ENCODE results near the gene RHOT2. TPM values are rescaled to one million over a fixed set of nuclear protein-coding genes. Genes with fewer than 3 reads are reported as not detected.
A peak's percentile ranks its signal among the peaks of the same experiment; 100 is the strongest.

Gene RHOT2
- total RNA-seq, 4 donors from 2014 or later, result 110 to 416 (median 239) TPM

DNA sequence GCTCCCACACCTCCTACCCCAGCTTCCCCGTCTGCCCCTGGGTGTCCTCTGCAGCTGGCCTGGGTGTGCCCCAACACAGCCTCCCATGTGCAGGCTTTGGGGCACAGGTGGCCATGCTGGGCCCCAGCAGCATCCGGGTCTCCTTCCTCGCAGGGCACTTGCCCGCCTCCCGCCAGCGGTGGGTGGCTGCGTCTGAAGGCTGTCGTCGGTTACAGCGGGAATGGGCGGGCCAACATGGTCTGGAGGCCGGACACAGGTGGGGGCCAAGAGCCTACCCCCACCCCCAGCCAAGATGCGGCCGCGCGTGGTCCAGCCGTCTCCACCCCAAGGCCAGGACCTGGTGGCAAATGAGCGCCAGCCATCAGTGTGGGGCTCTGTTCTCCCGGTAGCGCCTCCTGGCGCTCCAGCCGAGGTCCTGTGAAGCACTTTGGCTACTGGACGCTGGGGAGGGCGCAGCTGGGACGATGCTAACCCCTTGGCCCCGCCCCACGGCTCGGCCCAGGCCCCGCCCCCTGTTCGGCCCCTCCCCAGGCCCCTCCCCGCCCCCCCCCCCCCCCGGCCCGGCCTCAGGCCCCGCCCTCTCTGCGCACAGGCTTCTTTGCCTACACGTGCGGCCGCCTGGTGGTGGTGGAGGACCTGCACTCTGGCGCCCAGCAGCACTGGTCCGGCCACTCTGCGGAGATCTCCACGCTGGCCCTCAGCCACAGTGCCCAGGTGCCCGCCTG is 7.3 kb upstream of the RHOT2 start:
- Histone ChIP-seq H3K4me3 (peak overlapping the region in 3 of 4 donors; percentile 16 to 40 (median 27)), H3K36me3 (peaks cover 0 to 11% (median 0%) of the 10 kb centered on the region in 3 donors), H3K4me1 (peaks cover 0 to 14% (median 6%) of the 10 kb centered on the region in 4 donors), H3K27ac (peak overlapping the region; percentile 43 to 76 (median 62)), H3K9me3 (no peaks in the 10 kb centered on the region), H3K27me3 (no peaks in the 10 kb centered on the region)
- peak; percentile 86 to 95 (median 94) for DNase-seq
- TF ChIP-seq, protein P1, sequence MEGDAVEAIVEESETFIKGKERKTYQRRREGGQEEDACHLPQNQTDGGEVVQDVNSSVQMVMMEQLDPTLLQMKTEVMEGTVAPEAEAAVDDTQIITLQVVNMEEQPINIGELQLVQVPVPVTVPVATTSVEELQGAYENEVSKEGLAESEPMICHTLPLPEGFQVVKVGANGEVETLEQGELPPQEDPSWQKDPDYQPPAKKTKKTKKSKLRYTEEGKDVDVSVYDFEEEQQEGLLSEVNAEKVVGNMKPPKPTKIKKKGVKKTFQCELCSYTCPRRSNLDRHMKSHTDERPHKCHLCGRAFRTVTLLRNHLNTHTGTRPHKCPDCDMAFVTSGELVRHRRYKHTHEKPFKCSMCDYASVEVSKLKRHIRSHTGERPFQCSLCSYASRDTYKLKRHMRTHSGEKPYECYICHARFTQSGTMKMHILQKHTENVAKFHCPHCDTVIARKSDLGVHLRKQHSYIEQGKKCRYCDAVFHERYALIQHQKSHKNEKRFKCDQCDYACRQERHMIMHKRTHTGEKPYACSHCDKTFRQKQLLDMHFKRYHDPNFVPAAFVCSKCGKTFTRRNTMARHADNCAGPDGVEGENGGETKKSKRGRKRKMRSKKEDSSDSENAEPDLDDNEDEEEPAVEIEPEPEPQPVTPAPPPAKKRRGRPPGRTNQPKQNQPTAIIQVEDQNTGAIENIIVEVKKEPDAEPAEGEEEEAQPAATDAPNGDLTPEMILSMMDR (IDR thresholded peaks at IDR 0.05), result peak in 5 of 6 experiments; percentile 52 to 68 (median 63)
- TF ChIP-seq POLR2A (IDR thresholded peaks at IDR 0.05), result peak in 1 of 2 donors; percentile 34

DNA sequence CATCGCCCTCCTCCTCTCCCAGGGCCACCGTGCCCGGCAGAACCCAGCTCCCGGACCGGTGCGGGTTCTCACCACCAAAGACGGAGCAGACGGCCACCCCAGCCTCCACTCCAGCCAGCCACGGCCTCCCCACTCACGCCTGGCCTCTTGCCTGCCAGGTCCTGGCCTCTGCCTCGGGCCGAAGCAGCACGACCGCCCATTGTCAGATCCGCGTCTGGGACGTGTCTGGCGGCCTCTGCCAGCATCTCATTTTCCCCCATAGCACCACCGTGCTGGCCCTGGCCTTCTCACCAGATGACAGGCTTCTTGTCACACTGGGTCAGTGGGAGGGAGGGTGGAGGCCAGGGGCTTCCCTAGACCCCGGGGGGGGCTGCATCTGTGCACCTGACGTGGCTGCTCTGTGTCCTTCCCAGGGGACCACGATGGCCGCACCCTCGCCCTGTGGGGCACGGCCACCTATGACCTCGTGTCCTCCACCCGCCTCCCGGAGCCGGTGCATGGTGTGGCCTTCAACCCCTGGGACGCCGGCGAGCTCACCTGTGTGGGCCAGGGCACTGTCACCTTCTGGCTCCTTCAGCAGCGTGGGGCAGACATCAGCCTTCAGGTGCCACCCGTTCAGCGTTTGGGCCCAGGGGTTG is 6.6 kb upstream of the RHOT2 start:
- Histone ChIP-seq H3K36me3 (peaks cover 0 to 11% (median 0%) of the 10 kb centered on the region in 3 donors), H3K4me1 (peaks cover 0 to 14% (median 6%) of the 10 kb centered on the region in 4 donors), H3K9me3 (no peaks in the 10 kb centered on the region), H3K4me3 (peak overlapping the region in 2 of 4 donors; percentile 27 to 40), H3K27ac (peak overlapping the region in 3 of 4 donors; percentile 28 to 76 (median 64)), H3K27me3 (no peaks in the 10 kb centered on the region)
- TF ChIP-seq POLR2A (IDR thresholded peaks at IDR 0.05), result no peak
- TF ChIP-seq, protein P1 (IDR thresholded peaks at IDR 0.05), result peak in 2 of 6 experiments; percentile 11 to 24
- peak in 1 of 3 donors; percentile 59 for DNase-seq

DNA sequence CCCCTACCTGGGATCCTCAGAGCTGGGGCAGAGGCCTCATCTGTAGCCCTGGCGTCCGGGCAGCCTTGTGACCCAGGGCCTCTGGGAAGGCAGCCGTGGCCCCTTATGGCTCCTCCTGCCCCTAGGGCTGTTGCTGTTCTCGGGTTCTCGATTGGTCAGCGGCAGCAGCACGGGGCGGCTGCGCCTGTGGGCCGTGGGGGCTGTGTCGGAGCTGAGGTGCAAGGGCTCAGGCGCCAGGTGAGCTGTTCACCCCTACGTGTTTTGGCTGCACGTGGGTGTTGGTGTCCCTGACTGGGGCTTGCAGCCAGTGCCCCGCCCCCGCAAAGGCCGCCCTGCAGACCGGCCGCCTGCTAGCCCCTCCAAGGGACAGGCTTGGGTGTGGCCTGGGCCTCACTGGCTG is 5.8 kb upstream of the RHOT2 start:
- Histone ChIP-seq H3K4me1 (peaks cover 0 to 14% (median 6%) of the 10 kb centered on the region in 4 donors), H3K27ac (no peak overlapping the region), H3K27me3 (no peaks in the 10 kb centered on the region), H3K4me3 (no peak overlapping the region), H3K36me3 (peaks cover 0 to 11% (median 0%) of the 10 kb centered on the region in 3 donors), H3K9me3 (no peaks in the 10 kb centered on the region)
- no peak for TF ChIP-seq POLR2A (IDR thresholded peaks at IDR 0.05)
- TF ChIP-seq, protein P1 (IDR thresholded peaks at IDR 0.05), result no peak
- DNase-seq, result no peak

DNA sequence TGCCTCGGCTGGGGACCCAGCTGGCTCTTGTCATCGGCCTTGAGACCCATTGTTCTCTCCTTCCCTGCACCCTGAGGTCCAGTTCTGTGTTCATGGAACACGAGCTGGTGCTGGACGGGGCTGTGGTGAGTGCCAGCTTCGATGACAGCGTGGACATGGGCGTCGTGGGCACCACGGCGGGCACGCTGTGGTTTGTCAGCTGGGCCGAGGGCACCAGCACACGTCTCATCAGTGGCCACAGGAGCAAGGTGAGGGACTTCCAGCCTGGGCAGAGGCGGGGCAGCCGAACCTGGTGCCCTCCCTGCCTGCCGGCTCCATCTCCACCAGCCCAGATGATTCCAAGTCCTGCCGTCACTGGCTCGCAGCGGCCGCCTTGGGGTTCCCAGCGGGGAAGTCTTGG is 5.3 kb upstream of the RHOT2 start:
- Histone ChIP-seq H3K9me3 (no peaks in the 10 kb centered on the region), H3K4me3 (no peak overlapping the region), H3K27ac (no peak overlapping the region), H3K36me3 (peaks cover 0 to 8% (median 0%) of the 10 kb centered on the region in 3 donors), H3K4me1 (peaks cover 0 to 18% (median 10%) of the 10 kb centered on the region in 4 donors), H3K27me3 (no peaks in the 10 kb centered on the region)
- TF ChIP-seq POLR2A (IDR thresholded peaks at IDR 0.05), result no peak
- TF ChIP-seq, protein P1 (IDR thresholded peaks at IDR 0.05), result no peak
- no peak for DNase-seq

DNA sequence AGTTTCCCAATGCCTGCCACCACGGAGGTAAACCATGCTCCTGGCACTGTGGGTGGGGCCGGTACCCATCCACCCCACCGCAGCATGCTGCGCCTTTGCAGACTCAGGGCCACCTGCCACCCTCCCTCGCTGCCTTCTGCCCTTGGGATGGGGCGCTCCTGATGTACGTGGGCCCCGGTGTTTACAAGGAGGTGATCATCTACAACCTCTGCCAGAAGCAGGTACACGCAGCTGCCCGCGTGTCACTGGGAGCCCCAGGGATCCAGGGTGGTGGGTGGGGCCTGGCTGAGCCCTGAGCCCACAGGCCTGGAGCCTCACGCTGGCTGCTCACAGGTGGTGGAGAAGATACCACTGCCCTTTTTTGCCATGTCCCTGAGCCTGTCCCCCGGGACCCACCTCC is 1.4 kb upstream of the RHOT2 start:
- peaks cover 0 to 23% (median 0%) of the 10 kb centered on the region in 3 donors for H3K36me3 ChIP-seq
- DNase-seq, result no peak
- no peak overlapping the region for H3K4me3 ChIP-seq
- no peaks in the 10 kb centered on the region for H3K9me3 ChIP-seq
- H3K27me3 ChIP-seq, result no peaks in the 10 kb centered on the region
- no peak for TF ChIP-seq POLR2A (IDR thresholded peaks at IDR 0.05)
- TF ChIP-seq, protein P1 (IDR thresholded peaks at IDR 0.05), result no peak
- H3K4me1 ChIP-seq, result peaks cover 3 to 18% (median 9%) of the 10 kb centered on the region in 4 donors
- H3K27ac ChIP-seq, result no peak overlapping the region

Data from Peyer's patch (tissue), 4 donors.